ENCODE data around the gene CENPX.

The CENPX gene

DNA sequence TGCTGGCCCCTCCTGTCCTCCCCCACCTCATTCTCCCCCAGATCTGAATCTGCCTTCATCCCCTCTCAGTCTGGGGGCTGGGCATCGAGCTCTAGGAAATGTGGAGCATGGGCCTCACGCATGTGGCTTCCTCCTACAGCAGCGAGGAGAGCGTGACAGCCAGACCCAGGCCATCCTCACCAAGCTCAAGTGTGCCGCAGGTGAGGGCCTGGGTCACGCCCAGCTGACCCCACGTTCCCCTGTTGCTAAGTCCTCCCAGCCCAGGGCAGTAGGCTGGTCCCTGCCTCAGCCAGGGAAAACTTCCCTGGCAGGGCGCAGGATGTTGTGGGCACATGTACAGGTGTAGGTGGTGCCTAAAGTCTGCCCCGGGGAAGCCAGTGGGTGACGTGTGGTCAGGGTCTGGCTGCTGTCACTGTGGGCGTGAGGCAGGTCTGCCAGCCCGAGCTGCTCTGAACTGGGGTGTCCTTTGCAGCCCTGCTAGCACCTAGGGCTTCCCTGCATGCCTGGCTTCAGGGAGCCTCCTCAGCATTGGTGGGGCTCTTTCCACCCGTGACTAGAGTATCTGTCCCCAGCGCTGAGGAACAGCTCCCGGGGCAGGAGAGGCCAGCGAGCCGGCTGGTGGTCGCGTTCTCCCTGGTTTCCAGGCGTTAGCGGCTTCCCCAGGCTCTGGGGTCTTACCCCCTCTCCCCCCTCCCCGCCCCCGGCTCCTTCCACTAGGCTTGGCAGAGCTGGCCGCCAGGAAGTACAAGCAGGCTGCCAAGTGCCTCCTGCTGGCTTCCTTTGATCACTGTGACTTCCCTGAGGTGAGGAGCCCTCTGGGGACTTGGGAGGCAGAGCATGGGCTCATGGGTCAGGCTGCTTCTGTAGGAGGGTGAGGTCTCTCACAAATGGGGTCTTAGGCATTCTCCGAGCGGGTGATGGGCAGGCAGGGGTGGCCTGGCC, 32.6 kb upstream of the CENPX start:
- no peak for DNase-seq (ENCODE audit: low read depth)

DNA sequence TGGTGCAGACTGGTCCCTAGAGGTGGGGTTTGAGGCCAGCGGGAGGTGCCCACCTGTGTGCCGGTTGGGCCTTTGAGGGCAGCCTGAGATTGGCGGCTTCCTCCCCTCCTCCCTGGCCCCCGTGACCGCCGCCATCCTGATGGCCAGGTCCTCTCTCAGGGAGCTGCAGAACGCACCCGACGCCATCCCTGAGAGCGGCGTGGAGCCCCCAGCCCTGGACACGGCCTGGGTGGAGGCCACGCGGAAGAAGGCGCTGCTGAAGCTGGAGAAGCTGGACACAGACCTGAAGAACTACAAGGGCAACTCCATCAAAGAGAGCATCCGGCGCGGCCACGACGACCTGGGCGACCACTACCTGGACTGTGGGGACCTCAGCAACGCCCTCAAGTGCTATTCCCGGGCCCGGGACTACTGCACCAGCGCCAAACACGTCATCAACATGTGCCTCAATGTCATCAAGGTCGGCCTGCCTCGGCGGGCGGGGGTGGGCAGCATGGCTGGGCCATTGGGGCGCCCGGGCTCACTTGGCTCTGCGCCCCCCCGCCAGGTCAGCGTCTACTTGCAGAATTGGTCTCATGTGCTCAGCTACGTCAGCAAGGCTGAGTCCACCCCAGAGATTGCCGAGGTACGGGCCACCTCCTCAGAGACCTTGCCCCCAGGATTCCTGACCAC, 31.8 kb upstream of the CENPX start:
- no peak for DNase-seq (ENCODE audit: low read depth)

DNA sequence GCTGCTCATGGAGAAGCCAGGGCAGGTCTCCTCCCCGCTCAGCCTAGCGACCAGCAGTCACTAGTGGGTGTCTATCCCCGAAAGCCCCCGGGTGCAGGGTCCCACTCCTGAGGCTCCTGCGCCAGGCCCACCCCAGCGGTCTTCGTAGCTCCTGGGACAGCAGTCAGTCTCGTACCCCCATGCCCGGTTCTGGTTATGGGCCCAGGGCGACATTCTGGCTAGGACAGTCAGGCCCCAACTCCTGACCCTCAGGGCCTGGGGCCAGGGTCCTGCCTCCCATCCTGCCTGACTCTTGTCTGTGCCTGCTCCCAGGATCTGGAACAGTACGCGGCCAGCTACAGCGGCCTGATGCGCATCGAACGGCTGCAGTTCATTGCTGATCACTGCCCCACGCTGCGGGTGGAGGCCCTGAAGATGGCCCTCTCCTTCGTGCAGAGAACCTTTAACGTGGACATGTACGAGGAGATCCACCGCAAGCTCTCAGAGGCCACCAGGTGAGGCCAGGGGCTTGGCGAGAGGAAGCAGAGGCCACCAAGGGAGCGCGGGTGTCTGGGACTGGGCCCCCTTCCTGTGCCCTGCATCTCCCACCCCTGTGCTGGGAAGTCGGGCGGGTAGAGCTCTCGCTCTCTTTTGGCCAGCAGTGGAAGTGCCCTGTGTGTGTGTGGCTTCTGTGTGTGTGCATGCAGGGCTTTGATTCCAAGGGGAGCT, 31.0 kb upstream of the CENPX start:
- no peak for DNase-seq (ENCODE audit: low read depth)

DNA sequence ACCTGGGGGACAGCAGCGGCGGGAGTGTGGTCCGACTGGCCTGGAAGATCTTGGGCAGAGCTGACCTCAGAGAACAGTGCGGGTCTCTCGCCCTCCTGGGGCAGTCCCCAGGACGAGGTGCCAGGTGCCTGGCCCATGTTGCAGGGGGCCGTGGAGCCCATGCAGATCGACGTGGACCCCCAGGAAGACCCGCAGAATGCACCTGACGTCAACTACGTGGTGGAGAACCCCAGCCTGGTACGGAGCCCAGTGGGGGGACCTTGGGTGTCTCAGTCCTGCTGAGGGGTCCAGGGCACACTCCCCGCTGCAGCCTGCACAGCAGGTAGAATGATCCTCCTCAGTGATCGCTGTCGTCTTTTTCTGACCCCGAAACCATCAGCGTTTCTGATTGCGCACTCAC, 30.5 kb upstream of the CENPX start:
- no peak for DNase-seq (ENCODE audit: low read depth)

DNA sequence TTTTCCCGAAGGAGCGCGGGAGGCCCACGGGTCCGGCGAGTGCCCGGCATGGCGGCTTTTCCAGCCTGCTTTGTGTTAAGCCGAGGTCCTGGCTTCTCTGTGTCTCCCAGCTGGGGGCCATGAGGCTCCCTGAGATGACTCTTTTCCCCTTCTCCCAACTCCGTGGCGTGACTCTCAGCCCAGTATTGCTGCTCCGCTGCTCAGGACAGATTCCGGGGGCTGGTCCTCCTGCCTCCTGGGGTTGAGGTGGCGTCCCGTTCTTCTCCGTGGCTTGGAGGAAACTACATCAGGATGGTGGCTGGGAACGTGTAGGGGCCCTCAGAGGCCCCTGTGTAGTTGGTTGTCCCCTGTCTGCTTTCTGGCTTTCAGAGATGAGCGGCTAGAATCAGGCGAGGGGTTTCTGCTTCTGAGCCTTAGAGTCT, 30.0 kb upstream of the CENPX start:
- no peak for DNase-seq (ENCODE audit: low read depth)

DNA sequence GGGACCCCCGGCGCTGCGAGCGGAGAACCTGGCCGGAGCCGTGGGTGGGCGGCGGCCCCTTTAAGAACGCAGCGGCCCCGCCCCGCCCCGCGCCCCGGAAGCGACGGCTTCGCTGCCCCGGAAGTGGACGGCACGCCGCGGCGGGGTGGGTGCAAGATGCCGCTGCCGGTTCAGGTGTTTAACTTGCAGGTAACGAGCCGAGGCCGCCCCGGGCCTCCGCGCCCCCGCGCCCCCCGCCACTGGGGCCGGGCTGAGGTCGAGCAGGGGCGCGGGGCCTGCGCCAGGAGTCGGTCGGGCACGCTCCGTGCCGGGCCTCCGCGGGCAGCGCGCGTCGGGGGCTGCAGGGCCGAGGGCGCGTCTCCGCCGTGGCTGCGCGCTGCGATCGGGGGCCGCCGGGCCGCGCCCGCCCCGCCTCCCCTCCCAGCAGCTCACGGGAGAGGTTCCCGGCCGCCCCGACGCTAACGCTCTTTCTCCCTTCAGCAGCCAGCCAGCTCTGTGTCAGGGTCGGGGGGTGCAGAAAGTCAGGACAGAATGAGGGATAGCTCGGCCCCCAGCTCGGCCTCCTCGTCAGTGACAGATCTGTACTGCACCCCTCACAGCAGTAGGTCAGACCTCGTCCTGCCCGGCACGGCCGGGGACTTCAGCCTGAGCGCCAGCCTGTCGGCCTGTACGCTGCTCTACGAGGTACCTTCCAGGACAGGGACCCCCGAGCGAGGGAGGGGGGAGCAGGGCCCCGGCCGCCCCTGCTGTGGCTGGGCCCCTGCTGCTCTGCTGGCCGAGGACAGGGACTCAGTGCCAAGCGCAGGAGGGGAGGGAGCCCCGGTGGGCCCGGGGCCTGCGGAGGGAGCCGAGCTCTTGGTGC, 29.3 kb upstream of the CENPX start, which contains the start of the genes GPS1 and RFNG:
TSS of gene GPS1 (plus strand) at position 123 of the 862 bp plus-strand sequence. CDS start at position 157, 34 bp downstream.
TSS of gene RFNG (minus strand) at position 36 of the 862 bp plus-strand sequence. CDS start 45 bp downstream, outside the sequence.
- DNase-seq (ENCODE audit: low read depth) = peak; percentile 83

DNA sequence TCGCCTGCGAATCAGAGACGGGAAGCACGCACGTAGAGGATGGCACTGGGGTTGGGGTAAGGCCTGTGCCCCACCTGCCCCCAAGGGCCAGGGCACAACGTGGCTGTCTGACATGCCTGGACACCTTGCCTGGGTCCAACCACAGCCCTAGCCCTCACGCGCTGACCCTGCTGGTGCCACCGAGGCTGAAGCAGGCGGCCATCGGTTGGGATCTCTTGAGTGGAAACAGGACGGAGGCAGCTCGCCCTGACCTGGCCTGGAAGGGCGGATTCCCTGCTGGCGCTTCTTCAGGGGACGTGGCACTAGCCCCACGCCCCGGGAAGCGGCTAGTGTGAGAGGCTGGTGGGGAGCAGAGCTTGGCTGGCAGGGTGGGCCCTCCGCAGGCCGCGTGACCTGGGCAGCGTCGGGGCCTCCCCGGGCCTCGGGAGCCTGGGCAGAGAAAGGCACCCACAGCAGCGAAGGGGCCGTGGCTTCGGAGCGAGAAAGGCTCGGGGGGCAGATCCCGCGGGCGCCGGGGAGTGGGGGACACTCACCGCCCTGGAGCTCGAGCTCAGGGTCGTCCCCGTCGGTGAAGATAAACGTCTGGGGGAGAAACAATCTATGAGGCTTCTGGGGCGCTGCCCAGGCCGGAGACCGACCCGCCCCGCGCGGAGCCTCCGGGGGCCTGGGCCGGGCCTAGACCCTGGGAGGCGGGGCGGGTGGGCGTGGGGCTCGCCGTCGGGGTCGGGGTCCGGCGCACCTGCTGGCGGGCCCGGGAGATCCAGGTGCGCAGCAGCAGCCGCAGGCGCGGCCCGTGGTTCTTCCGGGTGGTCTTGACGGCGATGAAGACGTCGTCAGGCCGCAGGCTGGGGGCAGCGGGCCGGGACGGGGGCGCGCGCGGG, 28.3 kb upstream of the CENPX start:
- DNase-seq (ENCODE audit: low read depth) = no peak

DNA sequence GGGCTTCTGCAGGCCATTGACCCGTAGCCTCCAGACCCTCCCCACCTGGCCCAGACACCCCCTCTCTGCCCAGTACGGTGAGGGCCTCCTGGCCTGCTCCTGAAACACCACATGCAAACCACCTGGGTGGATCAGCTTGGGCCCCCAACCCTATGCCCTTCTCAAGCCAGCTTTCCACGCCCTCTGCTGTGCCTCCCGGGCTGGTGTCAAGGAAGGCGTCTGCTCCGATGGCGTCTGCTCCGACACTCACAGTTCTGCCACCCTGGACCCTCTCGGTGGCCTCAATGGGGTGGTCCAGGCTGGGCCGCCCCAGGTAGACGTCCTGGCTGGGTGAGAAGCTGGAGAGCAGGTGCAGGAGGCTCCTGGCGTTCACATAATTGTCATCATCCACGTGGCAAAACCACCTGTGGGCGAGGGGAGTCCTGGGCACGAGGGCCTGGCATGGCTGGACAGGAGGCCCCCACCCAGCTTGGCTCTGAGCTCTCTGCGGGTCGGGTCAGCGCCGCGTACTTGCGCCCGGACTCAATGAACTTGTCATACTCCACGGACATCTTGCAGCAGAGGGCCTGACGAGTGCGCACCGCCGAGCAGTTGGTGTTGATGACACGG, 27.6 kb upstream of the CENPX start:
- no peak for DNase-seq (ENCODE audit: low read depth)

DNA sequence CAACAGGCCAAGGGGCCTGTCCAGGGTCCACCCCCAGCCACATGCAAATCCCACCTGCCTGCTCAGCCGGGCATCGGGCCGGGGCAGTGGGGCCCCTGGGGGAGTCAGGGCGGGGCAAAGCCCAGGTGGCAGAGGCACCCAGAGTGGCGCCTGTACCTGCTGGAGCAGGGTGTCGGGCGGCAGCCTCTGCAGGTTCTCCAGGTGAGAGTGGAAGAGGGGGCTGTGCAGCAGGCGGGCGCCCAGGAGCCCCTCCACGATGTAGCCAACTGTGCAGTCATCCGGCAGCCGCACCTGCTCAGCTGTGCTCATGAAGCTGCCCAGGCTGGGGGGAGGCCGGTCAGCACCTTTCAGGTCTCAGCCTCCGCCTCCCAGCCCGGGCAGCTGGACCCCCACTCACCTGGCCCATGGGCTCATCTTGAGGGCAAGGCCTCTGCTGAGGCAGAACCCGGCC, 26.9 kb upstream of the CENPX start:
- DNase-seq (ENCODE audit: low read depth) = no peak

DNA sequence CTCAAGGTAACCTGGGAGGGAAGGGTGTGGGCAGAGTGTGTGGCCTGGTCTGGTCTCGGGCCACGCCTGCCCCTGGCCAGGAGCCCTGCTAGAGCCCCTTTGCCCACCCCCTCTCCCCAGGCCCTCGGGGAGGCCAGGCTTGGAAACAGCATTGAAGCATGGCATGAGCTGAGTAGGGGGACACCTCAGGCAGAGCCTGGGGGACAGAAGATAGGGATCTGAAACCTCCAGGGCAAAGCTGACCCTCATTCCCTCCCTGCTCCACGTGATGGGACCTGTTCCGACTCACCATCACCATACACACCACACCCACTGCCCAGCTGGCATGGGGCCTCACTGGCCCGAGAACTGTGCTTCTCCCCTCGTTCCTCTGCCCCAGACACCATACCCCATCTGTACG, 26.4 kb upstream of the CENPX start:
- no peak for DNase-seq (ENCODE audit: low read depth)

DNA sequence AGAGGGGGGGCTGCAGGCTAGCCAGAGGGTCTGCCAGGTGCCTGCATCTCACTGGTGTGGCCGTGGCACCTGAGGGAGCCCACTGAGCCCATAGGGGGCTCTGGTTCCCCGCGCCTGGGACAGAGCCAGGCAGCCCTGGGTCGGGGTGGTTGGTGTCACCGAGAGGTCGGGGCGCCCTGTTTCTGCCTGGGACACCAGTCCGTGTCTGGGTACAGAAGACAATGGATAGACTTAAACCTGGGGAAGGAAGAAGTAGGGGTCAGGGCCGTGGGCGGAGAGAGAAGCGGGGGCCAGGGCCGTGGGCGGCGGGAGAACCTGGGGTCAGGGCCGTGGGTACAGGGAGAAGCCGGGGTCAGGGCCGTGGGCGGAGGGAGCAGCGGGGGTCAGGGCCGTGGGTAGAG, 25.9 kb upstream of the CENPX start:
- no peak for DNase-seq (ENCODE audit: low read depth)

DNA sequence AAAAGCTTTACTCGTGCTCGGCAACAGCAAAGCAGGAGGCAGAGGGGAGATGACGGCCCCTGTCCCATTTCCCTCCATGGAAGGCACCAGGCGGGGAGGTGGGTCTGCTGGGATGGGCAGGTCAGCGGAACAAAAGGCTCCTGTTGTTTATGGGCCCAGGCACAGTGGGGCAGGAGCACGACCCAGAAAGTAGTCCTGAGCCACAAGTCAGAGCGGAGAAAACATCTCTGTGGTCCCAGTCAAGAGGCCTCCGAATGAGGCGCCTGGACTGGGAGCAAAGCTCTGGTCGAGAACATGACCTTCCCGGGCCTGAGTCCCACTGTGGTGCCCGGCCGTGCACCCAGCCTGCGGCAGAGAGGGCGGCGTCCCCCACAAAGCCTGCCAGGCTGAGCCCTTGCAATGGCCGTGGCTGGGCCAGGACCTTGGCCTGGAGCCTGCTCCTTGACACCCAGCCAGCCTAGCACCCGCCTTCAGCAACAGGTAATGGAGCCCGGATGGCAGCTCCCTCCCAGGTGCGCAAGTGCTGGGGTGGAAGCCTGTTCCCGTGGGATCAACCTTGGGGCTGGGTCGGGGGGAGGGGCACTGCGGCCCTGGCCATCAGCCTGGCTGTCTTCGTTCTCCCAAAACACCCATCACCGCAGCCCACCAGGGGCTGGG, 25.4 kb upstream of the CENPX start:
- DNase-seq (ENCODE audit: low read depth) = no peak

DNA sequence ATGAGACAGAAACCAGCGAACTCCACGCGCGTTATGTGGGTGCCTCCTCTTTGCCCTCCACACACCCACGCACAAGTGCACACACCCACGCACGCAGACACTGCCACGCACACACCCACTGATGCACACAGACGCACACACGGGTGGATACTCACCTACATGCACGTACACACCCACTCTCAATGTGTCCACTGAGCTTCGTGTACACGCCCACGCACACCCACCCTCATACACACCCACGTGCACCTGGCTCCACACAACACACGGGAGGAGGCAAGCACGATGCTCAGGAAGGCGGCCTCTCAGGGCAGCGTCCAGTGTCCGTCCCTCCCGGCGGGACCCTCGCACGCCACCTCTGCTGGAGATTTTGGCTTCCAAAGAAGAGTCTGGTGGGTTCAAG, 24.7 kb upstream of the CENPX start:
- DNase-seq (ENCODE audit: low read depth) = no peak

DNA sequence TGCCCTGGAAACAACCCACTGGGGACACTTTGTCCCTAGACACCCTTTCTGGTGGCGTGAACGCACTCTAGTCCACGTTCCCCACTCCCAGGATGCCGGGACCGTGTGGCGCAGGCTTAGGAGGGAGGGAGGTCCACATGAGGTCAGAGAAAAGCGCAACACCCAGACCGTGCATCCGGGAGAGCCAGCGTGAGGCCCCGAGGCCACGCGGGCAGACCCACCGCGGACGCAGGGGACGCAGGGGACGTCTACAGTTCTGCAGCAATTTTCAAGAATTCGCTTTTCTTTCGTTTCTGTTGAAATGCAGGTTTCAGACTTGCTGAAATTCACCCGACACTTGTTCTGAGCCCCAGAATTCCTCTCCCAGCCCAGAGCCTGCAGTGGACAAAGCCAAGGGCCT, 24.2 kb upstream of the CENPX start:
- DNase-seq (ENCODE audit: low read depth) = no peak

DNA sequence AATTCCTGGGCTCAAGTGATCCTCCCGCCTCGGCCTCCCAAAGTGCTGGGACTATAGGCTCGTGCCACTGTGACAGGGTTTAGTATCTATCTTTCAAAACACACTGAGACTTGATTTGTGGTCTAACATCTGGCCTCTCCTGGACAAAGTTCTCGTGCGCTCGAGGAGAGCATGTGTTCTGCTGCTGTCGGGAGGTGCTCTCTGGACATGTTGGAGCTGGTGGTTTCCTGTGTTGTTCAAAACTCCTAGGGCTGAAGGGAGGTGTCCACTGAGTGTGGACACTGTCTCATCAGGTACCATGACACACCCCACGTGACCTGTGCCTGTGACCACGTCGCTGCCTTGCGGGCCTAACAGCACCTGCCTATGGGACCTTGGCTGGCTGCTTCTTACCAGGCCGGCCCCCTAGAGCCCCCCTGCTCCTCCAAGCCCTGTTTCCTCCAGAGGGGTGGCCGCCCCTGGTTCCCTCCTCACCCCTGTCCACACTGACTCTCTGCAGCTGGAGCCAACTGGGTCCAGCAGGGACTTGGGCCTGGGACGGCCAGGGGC, 23.3 kb upstream of the CENPX start:
- DNase-seq (ENCODE audit: low read depth) = no peak

DNA sequence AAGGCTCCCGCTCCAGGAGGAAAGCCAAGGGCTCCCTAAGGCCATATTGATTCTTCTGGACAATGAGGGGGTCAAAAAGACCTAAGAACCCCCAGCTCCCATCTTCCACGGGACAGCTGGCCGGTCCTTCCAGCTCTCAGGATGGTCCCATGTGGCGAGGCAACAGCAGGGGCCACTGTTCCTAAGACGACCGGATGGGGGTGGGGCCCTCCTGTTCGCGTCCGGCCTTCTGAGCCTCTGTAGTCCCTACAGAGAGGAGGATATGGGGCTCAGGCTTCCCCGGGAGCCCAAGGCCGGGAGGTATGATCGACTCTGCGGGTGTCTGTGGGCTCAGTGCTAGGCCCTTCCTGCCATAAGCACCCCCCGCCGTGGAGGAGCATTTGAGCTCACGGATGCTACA, 20.8 kb upstream of the CENPX start:
- DNase-seq (ENCODE audit: low read depth) = no peak

DNA sequence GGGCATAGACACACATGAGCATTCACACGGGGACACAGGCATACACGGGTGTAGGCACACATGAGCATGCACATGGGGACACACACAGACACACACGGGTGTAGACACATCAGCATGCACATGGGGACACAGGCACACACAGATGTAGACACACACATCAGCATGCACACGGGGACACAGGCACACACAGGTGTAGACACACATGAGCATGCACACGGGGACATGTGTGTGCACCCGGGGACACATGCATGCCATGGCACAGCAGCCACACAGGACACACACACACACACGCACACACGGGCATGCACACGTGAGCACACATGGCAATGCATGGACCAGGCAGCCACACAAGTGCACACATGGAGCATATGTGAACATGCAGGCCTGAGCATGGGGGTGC, 20.0 kb upstream of the CENPX start:
- no peak for DNase-seq (ENCODE audit: low read depth)

DNA sequence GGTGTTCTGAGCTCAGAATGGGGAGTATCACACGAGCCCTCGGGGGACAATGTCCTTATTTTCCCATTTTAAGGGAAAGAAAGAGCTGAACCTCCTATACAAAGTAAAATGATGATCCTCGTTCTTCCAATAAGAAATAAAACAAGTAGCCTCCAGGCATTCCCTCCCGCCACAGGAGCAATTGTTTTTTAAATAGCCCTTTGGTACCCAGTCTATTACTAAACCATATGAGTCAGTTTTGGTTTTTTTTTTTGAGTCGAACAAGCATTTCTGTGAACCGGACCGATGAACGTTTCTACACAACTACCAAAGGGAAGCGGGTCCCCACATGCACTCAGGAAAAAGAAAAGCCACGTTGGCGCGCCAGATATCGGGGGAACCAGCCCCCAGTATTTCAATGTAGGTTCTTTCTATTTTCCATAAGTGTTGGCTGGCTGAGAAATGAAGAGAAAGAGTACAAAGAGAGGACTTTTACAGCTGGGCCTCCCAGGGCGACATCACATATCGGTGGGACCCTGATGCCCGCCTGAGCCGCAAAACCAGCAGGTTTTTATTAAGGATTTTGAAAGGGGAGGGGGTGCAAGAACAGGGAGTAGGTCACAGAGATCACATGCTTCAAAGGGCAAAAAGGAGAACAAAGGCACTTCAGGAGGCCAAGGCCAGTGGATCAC, 18.6 kb upstream of the CENPX start:
- DNase-seq (ENCODE audit: low read depth) = no peak
